HAP-1 (cell line): ENCODE measurements around the gene DCC.

Experiments
- DNase-seq, 2 experiments: peaks; one replicate each; pipeline ENCODE4 v3.0.0-alpha.2; 2016 to 2020; ENCODE audit warnings: low spot score in 2 of 2
- H3K27me3 ChIP-seq: fragments of 250-450 bp; sonication (Bioruptor Pico); 2 replicates; pipeline ENCODE4 v1.5.1; 2020; ENCODE audit warnings: low read depth, mild to moderate bottlenecking, moderate library complexity
- H3K36me3 ChIP-seq: fragments of 250-450 bp; sonication (Bioruptor Pico); replicated peaks from 2 replicates; pipeline ENCODE4 v1.5.1; 2020; ENCODE audit warnings: mild to moderate bottlenecking
- H3K4me1 ChIP-seq: fragments of 250-450 bp; sonication (Bioruptor Pico); 2 replicates; pipeline ENCODE4 v1.5.1; 2020; ENCODE audit warnings: mild to moderate bottlenecking
- H3K4me3 ChIP-seq: fragments of 250-450 bp; sonication (Bioruptor Pico); 2 replicates; pipeline ENCODE4 v1.5.1; 2020; ENCODE audit warnings: mild to moderate bottlenecking, moderate library complexity
- H3K9me3 ChIP-seq: fragments of 250-450 bp; sonication (Bioruptor Pico); 2 replicates; pipeline ENCODE4 v1.5.1; 2020; ENCODE audit warnings: mild to moderate bottlenecking, moderate library complexity
- in situ Hi-C: fragments of 300-500 bp; cut with MboI; formaldehyde crosslinking; loops from 3 replicates; pipeline ENCODE4 v1.14.3; 2020; ENCODE audit warnings: low sequenced_read_pairs, inconsistent platforms, mixed read lengths

The DCC gene

GRCh38 chr18:52691841-52692240, 351.8 kb downstream of the DCC start:
- H3K4me1 ChIP-seq = no peaks in the 10 kb centered on the region

GRCh38 chr18:52694804-52695203, 354.8 kb downstream of the DCC start:
- Histone ChIP-seq H3K4me3 (no peak overlapping the region), H3K9me3 (no peaks in the 10 kb centered on the region), H3K4me1 (no peaks in the 10 kb centered on the region), H3K27me3 (no peaks in the 10 kb centered on the region), H3K36me3 (no peaks in the 10 kb centered on the region)
- in situ Hi-C loops = no loop called here
- DNase-seq = peak in 1 of 2 experiments; percentile 6

More at GRCh38 chr18:52691841-52692240, 351.8 kb downstream of the DCC start:
- in situ Hi-C loops = no loop called here
- Histone ChIP-seq H3K27me3 (no peaks in the 10 kb centered on the region), H3K9me3 (no peaks in the 10 kb centered on the region), H3K4me3 (no peak overlapping the region), H3K36me3 (no peaks in the 10 kb centered on the region)
- DNase-seq = no peak

- no peak overlapping the region for H3K4me3 ChIP-seq
- in situ Hi-C loops = no loop called here
- no peaks in the 10 kb centered on the region for H3K4me1 ChIP-seq
- H3K36me3 ChIP-seq = no peaks in the 10 kb centered on the region
- no peak for DNase-seq
- no peaks in the 10 kb centered on the region for H3K9me3 ChIP-seq
- H3K27me3 ChIP-seq = no peaks in the 10 kb centered on the region
Observed at GRCh38 chr18:52700116-52700515, 360.1 kb downstream of the DCC start.

- H3K9me3 ChIP-seq = no peaks in the 10 kb centered on the region
- H3K4me1 ChIP-seq = no peaks in the 10 kb centered on the region
- H3K27me3 ChIP-seq = no peaks in the 10 kb centered on the region
- no peaks in the 10 kb centered on the region for H3K36me3 ChIP-seq
- H3K4me3 ChIP-seq = no peak overlapping the region
- no peak for DNase-seq
- in situ Hi-C loops = no loop called here
Observed at GRCh38 chr18:52700816-52701215, 360.8 kb downstream of the DCC start.

GRCh38 chr18:52701219-52701935, 361.4 kb downstream of the DCC start:
- no peak for DNase-seq
- Histone ChIP-seq H3K4me1 (no peaks in the 10 kb centered on the region), H3K36me3 (no peaks in the 10 kb centered on the region), H3K27me3 (no peaks in the 10 kb centered on the region), H3K4me3 (no peak overlapping the region), H3K9me3 (no peaks in the 10 kb centered on the region)
- in situ Hi-C loops = no loop called here

- Histone ChIP-seq H3K27me3 (no peaks in the 10 kb centered on the region), H3K4me3 (no peak overlapping the region), H3K4me1 (no peaks in the 10 kb centered on the region), H3K9me3 (no peaks in the 10 kb centered on the region), H3K36me3 (no peaks in the 10 kb centered on the region)
- no peak for DNase-seq
- in situ Hi-C loops = no loop called here
Observed at GRCh38 chr18:52715421-52715820, 375.4 kb downstream of the DCC start.

GRCh38 chr18:52715991-52716390, 376.0 kb downstream of the DCC start:
- Histone ChIP-seq H3K4me3 (no peak overlapping the region), H3K27me3 (no peaks in the 10 kb centered on the region), H3K36me3 (no peaks in the 10 kb centered on the region), H3K4me1 (no peaks in the 10 kb centered on the region), H3K9me3 (no peaks in the 10 kb centered on the region)
- DNase-seq = no peak
- in situ Hi-C loops = no loop called here

- no peaks in the 10 kb centered on the region for H3K36me3 ChIP-seq
- no peak overlapping the region for H3K4me3 ChIP-seq
- H3K9me3 ChIP-seq = no peaks in the 10 kb centered on the region
- DNase-seq = no peak
- H3K27me3 ChIP-seq = no peaks in the 10 kb centered on the region
- in situ Hi-C loops = no loop called here
- H3K4me1 ChIP-seq = no peaks in the 10 kb centered on the region
Observed at GRCh38 chr18:52716973-52717372, 377.0 kb downstream of the DCC start.

GRCh38 chr18:52722904-52723303, 382.9 kb downstream of the DCC start:
- in situ Hi-C loops = no loop called here
- Histone ChIP-seq H3K36me3 (no peaks in the 10 kb centered on the region), H3K27me3 (no peaks in the 10 kb centered on the region), H3K9me3 (no peaks in the 10 kb centered on the region), H3K4me1 (no peaks in the 10 kb centered on the region), H3K4me3 (no peak overlapping the region)
- DNase-seq = no peak

GRCh38 chr18:52723550-52723970, 383.6 kb downstream of the DCC start:
- H3K36me3 ChIP-seq = no peaks in the 10 kb centered on the region
- H3K9me3 ChIP-seq = no peaks in the 10 kb centered on the region
- DNase-seq = no peak
- no peaks in the 10 kb centered on the region for H3K27me3 ChIP-seq
- no peaks in the 10 kb centered on the region for H3K4me1 ChIP-seq
- no peak overlapping the region for H3K4me3 ChIP-seq
- in situ Hi-C loops = no loop called here

GRCh38 chr18:52730972-52731619, 391.1 kb downstream of the DCC start:
- no peak for DNase-seq
- Histone ChIP-seq H3K9me3 (no peaks in the 10 kb centered on the region), H3K27me3 (no peaks in the 10 kb centered on the region), H3K4me3 (no peak overlapping the region), H3K36me3 (no peaks in the 10 kb centered on the region), H3K4me1 (no peaks in the 10 kb centered on the region)
- in situ Hi-C loops = no loop called here

- in situ Hi-C loops = no loop called here
- Histone ChIP-seq H3K36me3 (no peaks in the 10 kb centered on the region), H3K4me1 (no peaks in the 10 kb centered on the region), H3K9me3 (no peaks in the 10 kb centered on the region), H3K4me3 (no peak overlapping the region), H3K27me3 (no peaks in the 10 kb centered on the region)
- DNase-seq = no peak
Observed at GRCh38 chr18:52738946-52739345, 398.9 kb downstream of the DCC start.

GRCh38 chr18:52746986-52747385, 407.0 kb downstream of the DCC start:
- Histone ChIP-seq H3K36me3 (no peaks in the 10 kb centered on the region), H3K4me1 (no peaks in the 10 kb centered on the region), H3K9me3 (no peaks in the 10 kb centered on the region), H3K4me3 (no peak overlapping the region), H3K27me3 (no peaks in the 10 kb centered on the region)
- no peak for DNase-seq
- in situ Hi-C loops = no loop called here

- H3K4me3 ChIP-seq = no peak overlapping the region
- no peaks in the 10 kb centered on the region for H3K4me1 ChIP-seq
- DNase-seq = no peak
- H3K27me3 ChIP-seq = no peaks in the 10 kb centered on the region
- no peaks in the 10 kb centered on the region for H3K9me3 ChIP-seq
- in situ Hi-C loops = no loop called here
- H3K36me3 ChIP-seq = no peaks in the 10 kb centered on the region
Observed at GRCh38 chr18:52747869-52748268, 407.9 kb downstream of the DCC start.
